ENCODE data around the gene PRKCB. TPM values are rescaled to one million over a fixed set of nuclear protein-coding genes. Genes with fewer than 3 reads are reported as not detected.

Gene PRKCB
- total and polyA plus RNA-seq, 12 donors = 0.30 to 8.8 (median 1.1) TPM

GRCh38 chr16:23920446-23920845 is 84.7 kb downstream of the PRKCB start:
- 64 to 68% methylated on average over 2 of the region's 2 CpGs for WGBS, 2 donors
- peaks cover 0 to 6% (median 0%) of the 10 kb centered on the region in 11 donors for H3K9me3 ChIP-seq

GRCh38 chr16:23920899-23921298 is 85.1 kb downstream of the PRKCB start:
- intact Hi-C loops (cut with DNase I) = no loop called here
- Histone ChIP-seq H3K9me3 (peaks cover 0 to 6% (median 0%) of the 10 kb centered on the region in 11 donors), H3K4me1 (no peaks in the 10 kb centered on the region), H3K27me3 (peaks cover 0 to 28% (median 0%) of the 10 kb centered on the region in 7 donors), H3K4me3 (no peak overlapping the region), H3K27ac (no peak overlapping the region), H3K36me3 (no peaks in the 10 kb centered on the region)
- DNase-seq = no peak
- ATAC-seq = no peak
- TF ChIP-seq CTCF (IDR thresholded peaks at IDR 0.05) = no peak
- WGBS, 2 donors = 78 to 83% methylated on average over 3 of the region's 3 CpGs

More at GRCh38 chr16:23920446-23920845, 84.7 kb downstream of the PRKCB start:
- H3K36me3 ChIP-seq = no peaks in the 10 kb centered on the region
- no peak for TF ChIP-seq CTCF (IDR thresholded peaks at IDR 0.05)
- DNase-seq = no peak
- H3K27me3 ChIP-seq = peaks cover 0 to 28% (median 0%) of the 10 kb centered on the region in 7 donors
- no peak overlapping the region for H3K4me3 ChIP-seq
- intact Hi-C loops (cut with DNase I) = no loop called here
- H3K27ac ChIP-seq = no peak overlapping the region
- no peak for ATAC-seq
- H3K4me1 ChIP-seq = no peaks in the 10 kb centered on the region

GRCh38 chr16:23922406-23922805 is 86.6 kb downstream of the PRKCB start:
- TF ChIP-seq CTCF (IDR thresholded peaks at IDR 0.05) = no peak
- no peak overlapping the region for H3K27ac ChIP-seq
- H3K4me3 ChIP-seq = no peak overlapping the region
- DNase-seq (no peak), ATAC-seq (no peak)
- H3K27me3 ChIP-seq = peaks cover 0 to 19% (median 0%) of the 10 kb centered on the region in 7 donors
- intact Hi-C loops (cut with DNase I) = no loop called here
- no peaks in the 10 kb centered on the region for H3K4me1 ChIP-seq
- H3K9me3 ChIP-seq = peaks cover 0 to 6% (median 0%) of the 10 kb centered on the region in 11 donors
- no peaks in the 10 kb centered on the region for H3K36me3 ChIP-seq

- no peak for DNase-seq
- H3K36me3 ChIP-seq = no peaks in the 10 kb centered on the region
- no peak overlapping the region for H3K27ac ChIP-seq
- no peak for TF ChIP-seq CTCF (IDR thresholded peaks at IDR 0.05)
- H3K4me1 ChIP-seq = no peaks in the 10 kb centered on the region
- intact Hi-C loops (cut with DNase I) = no loop called here
- H3K4me3 ChIP-seq = no peak overlapping the region
- peaks cover 0 to 13% (median 0%) of the 10 kb centered on the region in 7 donors for H3K27me3 ChIP-seq
- H3K9me3 ChIP-seq = no peaks in the 10 kb centered on the region
- 73 to 75% methylated on average over 8 of the region's 8 CpGs for WGBS, 2 donors
- ATAC-seq = no peak
Observed at GRCh38 chr16:23924128-23924527, 88.3 kb downstream of the PRKCB start.
